Stimulated activated CD8-positive, alpha-beta memory T cell treated with anti-CD3 and anti-CD28 coated beads, Interleukin-15, amount 100 ng/mL, for 24 hours (primary cell): ENCODE results near the gene AGBL5.

Experiments used
- DNase-seq: peaks from one replicate; pipeline ENCODE4 v3.0.0-alpha.2; 2020; ENCODE audit warnings: low read depth

The AGBL5 gene

DNA sequence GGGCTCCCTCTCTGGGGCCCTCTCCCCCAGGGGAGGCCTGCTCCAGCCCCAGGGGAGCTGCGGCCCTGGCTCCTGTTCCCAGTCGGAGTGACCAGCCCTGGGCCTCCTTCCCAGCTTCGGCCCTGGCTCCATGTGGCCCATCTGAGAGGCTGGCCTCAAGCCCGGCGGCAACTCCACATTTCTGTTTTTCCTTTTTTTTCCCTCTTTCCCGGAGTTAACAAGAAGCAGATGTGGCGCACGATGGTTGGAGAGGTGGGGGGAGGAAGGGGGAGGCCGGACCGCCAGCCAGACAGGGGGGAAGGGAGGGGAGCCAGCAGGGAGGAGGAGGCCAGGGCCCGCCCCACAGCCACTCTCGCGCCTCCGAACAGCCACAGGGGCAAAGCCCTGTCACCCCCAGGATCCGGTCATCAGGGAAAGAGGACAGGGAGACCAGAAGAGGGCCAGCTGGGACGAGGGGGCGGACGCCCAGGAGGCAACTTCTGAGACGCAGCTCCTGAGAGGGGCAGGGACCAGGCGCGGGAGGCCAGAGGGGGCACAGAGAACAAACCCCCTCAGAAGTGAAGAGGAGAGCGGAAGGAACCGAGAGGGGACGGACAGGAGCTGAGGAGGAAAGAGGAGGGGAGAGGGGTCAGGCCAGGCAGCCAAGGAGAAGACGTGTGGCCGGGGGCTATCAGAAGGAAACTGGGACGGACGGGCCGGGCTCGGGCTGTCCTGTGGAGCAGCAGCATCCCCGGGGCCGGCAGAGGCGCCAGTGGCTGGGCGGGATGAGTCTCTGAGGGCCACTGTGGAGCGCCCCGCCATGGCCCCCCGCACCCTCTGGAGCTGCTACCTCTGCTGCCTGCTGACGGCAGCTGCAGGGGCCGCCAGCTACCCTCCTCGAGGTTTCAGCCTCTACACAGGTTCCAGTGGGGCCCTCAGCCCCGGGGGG is 27.1 kb downstream of the AGBL5 start, which contains the start of gene EMILIN1:
EMILIN1 (plus strand) TSS at position 349 of the 928 bp plus-strand sequence; CDS start at position 800, 451 bp downstream.
- no peak for DNase-seq

DNA sequence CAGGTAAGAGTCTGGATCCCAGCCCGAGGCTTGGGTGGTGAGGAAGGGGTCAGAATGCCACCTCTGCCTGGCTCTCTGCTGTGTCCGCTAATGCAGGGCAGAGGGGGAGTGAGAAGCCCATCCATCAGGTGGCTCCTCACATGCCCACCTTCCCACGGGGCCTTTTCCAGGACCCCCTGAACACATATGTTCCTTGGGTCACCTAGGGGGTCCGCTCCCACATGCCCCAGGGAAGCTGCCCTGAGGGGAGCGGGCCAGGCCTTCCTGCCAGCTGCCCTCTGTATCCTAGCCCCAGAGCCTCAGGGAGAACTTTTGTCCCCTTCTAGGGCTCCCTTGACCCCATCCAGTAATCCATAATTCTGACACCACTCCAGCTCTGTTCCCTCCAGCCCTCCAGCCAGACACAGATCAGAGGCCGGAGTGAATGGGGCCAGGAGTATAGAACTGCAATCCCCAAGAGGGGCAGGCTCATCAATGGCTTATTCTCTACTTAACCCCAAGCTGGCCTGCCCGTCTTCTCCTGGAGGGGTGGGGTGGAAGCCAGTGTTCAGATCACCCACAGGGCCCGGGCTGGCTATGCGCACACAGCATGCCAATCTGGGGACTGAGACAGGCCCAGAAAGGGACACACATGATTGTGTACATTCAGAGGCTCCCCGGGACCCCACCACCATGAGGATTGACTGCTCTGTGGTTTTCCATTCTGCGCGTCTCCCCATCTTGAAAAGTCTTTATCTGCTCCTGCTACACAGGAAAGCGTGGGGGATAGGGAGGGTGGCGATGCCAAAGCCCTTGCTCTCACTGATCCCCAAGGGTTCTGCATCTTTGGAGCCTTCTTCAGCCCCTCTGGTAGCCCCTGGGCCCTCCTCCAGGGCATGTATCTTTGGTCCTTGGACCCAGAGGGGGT is 28.0 kb downstream of the AGBL5 start:
- DNase-seq, result no peak

DNA sequence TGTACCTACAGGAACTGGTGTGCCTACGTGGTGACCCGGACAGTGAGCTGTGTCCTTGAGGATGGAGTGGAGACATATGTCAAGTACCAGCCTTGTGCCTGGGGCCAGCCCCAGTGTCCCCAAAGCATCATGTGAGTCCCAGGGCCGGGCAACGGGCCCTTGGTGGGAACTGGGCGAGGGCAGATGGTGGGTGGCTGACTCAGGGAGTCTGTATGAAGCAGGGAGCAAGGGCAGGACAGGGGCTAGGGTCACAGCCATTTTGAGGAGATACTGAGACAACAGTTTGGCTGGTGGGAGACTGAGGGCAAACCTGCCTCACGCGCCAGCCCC is 28.6 kb downstream of the AGBL5 start:
- no peak for DNase-seq

GRCh38 chr2:27080603-27080936 is 29.1 kb downstream of the AGBL5 start:
- DNase-seq, result no peak

DNA sequence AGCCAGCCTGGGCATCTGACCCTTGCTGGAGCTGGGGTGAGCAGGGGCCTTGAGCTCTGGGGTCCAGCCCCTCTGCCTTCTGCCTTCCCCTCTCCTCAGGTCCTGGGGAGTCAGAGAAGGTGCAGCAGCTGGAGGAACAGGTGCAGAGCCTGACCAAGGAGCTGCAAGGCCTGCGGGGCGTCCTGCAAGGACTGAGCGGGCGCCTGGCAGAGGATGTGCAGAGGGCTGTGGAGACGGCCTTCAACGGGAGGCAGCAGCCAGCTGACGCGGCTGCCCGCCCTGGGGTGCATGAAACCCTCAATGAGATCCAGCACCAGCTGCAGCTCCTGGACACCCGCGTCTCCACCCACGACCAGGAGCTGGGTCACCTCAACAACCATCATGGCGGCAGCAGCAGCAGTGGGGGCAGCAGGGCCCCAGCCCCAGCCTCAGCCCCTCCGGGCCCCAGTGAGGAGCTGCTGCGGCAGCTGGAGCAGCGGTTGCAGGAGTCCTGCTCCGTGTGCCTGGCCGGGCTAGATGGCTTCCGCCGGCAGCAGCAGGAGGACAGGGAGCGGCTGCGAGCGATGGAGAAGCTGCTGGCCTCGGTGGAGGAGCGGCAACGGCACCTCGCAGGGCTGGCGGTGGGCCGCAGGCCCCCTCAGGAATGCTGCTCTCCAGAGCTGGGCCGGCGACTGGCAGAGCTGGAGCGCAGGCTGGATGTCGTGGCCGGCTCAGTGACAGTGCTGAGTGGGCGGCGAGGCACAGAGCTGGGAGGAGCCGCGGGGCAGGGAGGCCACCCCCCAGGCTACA is 30.7 kb downstream of the AGBL5 start:
- DNase-seq, result no peak

GRCh38 chr2:27082773-27083409 is 31.4 kb downstream of the AGBL5 start:
- no peak for DNase-seq

- no peak for DNase-seq
Measured at GRCh38 chr2:27083410-27084296, 32.2 kb downstream of the AGBL5 start.

DNA sequence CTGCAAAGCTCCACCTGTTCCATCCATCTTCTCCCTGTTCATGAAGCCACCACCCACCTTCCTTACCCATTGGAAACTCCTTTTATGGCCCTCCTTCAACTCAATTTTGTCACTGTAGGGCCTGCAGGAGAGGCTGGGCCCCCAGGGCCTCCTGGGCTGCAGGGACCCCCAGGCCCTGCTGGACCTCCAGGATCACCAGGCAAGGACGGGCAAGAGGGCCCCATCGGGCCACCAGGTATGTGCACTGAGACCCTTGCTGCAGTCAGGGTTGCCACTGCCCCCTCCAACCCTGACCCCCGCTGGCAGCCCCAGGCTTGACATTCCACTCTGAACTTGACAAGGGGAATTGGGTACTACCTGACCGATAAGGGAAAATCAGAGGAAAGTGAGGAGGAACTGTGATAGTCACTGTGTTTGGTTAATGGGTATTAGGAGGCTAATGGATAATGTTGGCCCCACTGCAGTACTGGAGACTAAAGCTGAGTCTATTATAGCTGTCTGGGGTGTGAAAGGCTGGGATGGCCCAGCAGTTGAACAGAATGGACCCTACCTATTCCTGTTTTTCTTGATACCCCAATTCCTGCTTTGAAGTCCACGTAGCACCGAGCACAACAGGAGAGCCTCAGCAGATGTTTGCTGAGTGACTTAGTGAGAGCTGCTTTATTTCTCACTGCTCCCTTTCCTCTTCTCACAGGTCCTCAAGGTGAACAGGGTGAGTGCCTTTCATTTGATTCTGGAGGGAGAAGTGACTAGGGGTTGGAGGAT is 33.0 kb downstream of the AGBL5 start:
- no peak for DNase-seq

GRCh38 chr2:27085062-27085672 is 33.7 kb downstream of the AGBL5 start:
- no peak for DNase-seq

GRCh38 chr2:27085673-27086089 is 34.2 kb downstream of the AGBL5 start:
- no peak for DNase-seq

DNA sequence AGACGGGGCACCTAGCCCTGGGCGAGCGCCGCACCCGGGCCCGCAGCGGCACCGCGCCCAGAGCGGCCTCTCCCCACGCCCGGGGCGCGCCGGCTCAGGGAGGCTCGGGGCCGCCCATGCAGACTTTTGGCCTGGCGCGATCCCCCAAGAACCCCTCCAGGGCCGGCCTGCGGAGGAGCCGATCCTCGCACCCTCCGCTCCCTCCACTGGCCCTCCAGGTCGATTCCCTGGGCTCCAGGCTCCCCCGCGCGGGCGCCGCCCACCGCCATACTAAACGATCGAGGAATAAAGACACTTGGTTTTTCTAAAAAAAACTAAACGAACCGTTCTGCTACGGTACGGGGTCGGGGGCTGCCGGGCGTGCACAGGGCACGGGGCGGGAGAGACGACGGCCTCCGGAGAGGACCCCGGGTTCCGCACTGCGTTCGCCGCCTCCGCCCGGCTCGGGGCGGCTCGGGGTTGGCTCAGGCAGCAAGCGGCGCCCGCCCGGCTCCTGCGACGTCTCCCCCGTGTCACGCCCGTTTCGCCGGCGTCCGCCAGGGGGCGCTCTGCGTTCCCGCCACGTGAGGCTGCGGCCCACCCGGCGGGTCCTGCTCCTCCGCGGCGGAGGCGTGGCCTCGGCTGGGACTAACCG is 34.7 kb downstream of the AGBL5 start:
- DNase-seq, result peak; percentile 99

GRCh38 chr2:27086724-27087593 is 35.5 kb downstream of the AGBL5 start, which contains the start of gene KHK:
Gene KHK, plus strand, starts transcription at chr2:27086772. Its CDS starts 488 bp downstream, at chr2:27087260.
- no peak for DNase-seq

DNA sequence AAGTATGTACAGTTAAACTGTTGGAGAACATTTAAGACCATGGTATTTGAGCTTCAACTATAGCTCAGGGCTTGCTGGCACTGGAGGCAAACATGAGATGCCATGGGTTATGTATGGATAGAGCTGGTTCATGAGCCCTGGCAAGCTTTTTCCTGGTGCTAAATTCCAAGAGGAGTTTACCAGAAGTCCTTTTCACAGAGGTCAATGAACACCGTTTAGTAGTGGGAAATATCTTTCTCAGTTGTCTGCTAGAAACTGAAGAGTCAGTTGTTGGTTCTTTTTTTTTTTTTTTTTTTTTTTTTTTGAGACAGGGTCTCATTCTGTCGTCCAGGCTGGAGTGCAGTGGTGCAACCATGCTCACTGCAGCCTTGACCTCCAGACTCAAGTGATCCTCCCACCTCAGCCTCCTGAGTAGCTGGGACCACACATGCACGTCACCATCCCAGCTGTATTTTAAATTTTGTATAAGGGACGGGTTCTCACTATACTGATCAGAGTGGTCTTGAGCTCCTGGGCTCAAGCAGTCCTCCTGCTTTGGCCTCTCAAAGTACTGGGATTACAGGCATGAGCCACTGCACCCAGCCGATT is 36.4 kb downstream of the AGBL5 start:
- DNase-seq, result no peak

DNA sequence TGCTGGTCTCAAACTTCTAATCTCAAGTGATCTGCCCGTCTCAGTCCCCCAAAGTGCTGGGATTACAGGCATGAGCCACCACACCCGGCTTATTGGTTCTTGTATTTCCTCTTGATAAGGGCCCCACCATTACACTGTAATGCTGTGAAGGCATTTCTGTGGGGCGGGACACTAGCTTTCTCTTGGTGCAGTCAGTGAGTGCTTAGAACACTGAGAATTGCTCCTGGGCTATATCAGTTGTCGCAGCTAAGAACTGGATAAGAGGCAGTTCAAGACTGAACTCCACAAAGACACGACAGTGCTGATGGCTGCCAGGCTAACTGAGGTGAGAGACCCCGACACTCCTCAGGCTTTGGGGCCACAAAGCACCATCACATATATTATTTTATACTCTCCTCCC is 37.2 kb downstream of the AGBL5 start:
- DNase-seq, result no peak

- no peak for DNase-seq
Measured at GRCh38 chr2:27089111-27089954, 37.9 kb downstream of the AGBL5 start.
